ENCODE measurements around the gene SYTL4.
"Not testable (repeated sequence)": the region's sequence is repeated elsewhere in the genome, so short reads cannot be mapped to it uniquely, and the experiment has no call there.

SYTL4 gene

GRCh38 chrX:100731441-100732281, at the start of gene SYTL4:
SYTL4 (minus strand) TSS chrX:100732121; CDS start chrX:100702037, 30,084 bp downstream.
- peak; percentile 5 for DNase-seq (ENCODE audit: low read depth)
- TF ChIP-seq CTCF (IDR thresholded peaks at IDR 0.05; ENCODE audit: insufficient read depth, low read depth, low read length, missing control alignments) = no peak
- H3K4me3 ChIP-seq (ENCODE audit: low read length) = peak within 1 kb of the TSS; percentile 52

DNA sequence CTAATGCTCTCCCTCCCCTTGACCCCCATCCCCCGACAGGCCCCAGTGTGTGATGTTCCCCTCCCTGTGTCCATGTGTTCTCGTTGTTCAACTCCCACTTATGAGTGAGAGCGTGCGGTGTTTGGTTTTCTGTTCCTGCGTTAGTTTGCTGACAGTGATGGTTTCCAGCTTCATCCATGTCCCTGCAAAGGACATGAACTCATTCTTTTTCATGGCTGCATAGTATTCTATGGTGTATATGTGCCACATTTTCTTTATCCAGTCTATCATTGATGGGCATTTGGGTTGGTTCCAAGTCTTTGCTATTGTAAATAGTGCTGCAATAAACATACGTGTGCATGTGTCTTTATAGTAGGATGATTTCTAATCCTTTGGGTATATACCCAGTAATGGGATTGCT, 37.5 kb upstream of the SYTL4 start:
- not testable (repeated sequence) for DNase-seq (ENCODE audit: low read depth); H3K4me3 ChIP-seq (ENCODE audit: low read length)

GRCh38 chrX:100768679-100769338, 36.9 kb upstream of the SYTL4 start:
- peak; percentile 97 for TF ChIP-seq CTCF (IDR thresholded peaks at IDR 0.05; ENCODE audit: insufficient read depth, low read depth, low read length, missing control alignments)
- peak; percentile 52 for DNase-seq (ENCODE audit: low read depth)
- H3K4me3 ChIP-seq (ENCODE audit: low read length) = no peak overlapping the region

- DNase-seq (ENCODE audit: low read depth) = no peak
- no peak for TF ChIP-seq CTCF (IDR thresholded peaks at IDR 0.05; ENCODE audit: insufficient read depth, low read depth, low read length, missing control alignments)
- H3K4me3 ChIP-seq (ENCODE audit: low read length) = no peak overlapping the region
Measured at GRCh38 chrX:100750883-100751282, 19.0 kb upstream of the SYTL4 start.

DNA sequence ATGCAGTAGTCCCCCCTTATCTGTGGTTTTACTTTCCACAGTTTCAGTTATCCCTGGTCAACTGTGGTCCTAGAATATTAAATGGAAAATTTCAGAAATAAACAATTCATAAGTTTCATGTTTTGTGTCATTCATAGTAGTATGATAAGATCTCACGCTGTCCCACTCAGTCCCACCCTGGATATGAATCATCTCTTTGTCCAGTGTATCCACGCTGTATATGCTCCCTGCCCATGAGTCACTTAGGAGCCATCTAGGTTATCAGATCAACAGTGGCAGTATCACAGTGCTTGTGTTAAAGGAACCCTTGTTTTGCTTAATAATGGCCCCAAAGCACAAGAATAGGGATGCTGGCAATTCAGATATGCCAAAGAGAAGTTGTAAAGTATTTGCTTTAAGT, 16.2 kb upstream of the SYTL4 start:
- no peak overlapping the region for H3K4me3 ChIP-seq (ENCODE audit: low read length)
- DNase-seq (ENCODE audit: low read depth) = peak; percentile 7
- TF ChIP-seq CTCF (IDR thresholded peaks at IDR 0.05; ENCODE audit: insufficient read depth, low read depth, low read length, missing control alignments) = no peak

- no peak overlapping the region for H3K4me3 ChIP-seq (ENCODE audit: low read length)
- DNase-seq (ENCODE audit: low read depth) = no peak
- TF ChIP-seq CTCF (IDR thresholded peaks at IDR 0.05; ENCODE audit: insufficient read depth, low read depth, low read length, missing control alignments) = no peak
Measured at GRCh38 chrX:100747703-100748102, 15.8 kb upstream of the SYTL4 start.

- DNase-seq (ENCODE audit: low read depth) = no peak
- no peak overlapping the region for H3K4me3 ChIP-seq (ENCODE audit: low read length)
- TF ChIP-seq CTCF (IDR thresholded peaks at IDR 0.05; ENCODE audit: insufficient read depth, low read depth, low read length, missing control alignments) = no peak
Measured at GRCh38 chrX:100747090-100747489, 15.2 kb upstream of the SYTL4 start.

Data from epithelial cell of esophagus (primary cell).